ENCODE measurements around the gene AHSP. TPM values are rescaled to one million over a fixed set of nuclear protein-coding genes. Genes with fewer than 3 reads are reported as not detected.
"Not testable (repeated sequence)": the region's sequence is repeated elsewhere in the genome, so short reads cannot be mapped to it uniquely, and the experiment has no call there.

AHSP gene
- total RNA-seq, 1 experiment from 2014 or later: not detected

- no TSS peak for BruUV-seq (replicated peaks)
- Histone ChIP-seq H3K27me3 (replicated peaks; ENCODE audit: insufficient read depth, low read depth, low read length, poor library complexity) (peaks cover 9% of the 10 kb centered on the region), H3K36me3 (ENCODE audit: insufficient read depth, low read length, poor library complexity, severe bottlenecking) (no peaks in the 10 kb centered on the region), H3K4me3 (ENCODE audit: low read depth, low read length, poor library complexity, severe bottlenecking) (no peak overlapping the region), H3K4me1 (ENCODE audit: insufficient read depth, low read length, poor library complexity, severe bottlenecking) (no peaks in the 10 kb centered on the region), H3K27ac (ENCODE audit: low read depth, low read length, poor library complexity, severe bottlenecking) (no peak overlapping the region), H3K9me3 (ENCODE audit: low read depth, low read length, poor library complexity, severe bottlenecking) (no peaks in the 10 kb centered on the region)
- DNase-seq (ENCODE audit: low spot score): no peak
- POLR2A ChIA-PET (ENCODE audit: low non-redundant PET): no interaction called here
- intact Hi-C loops (cut with micrococcal nuclease; ENCODE audit: unreplicated experiment): loop anchor here (10.0 kb wide), 1 partner anchor 345 kb away; no protein-coding TSS in a partner anchor
- CTCF ChIA-PET: no interaction called here
- TF ChIP-seq CTCF (conservative IDR thresholded peaks at IDR 0.05; ENCODE audit: low read depth, low read length) (no peak), EZH2 (IDR thresholded peaks at IDR 0.05; ENCODE audit: borderline replicate concordance, low read depth, low read length, poor library complexity, severe bottlenecking) (no peak)
These were observed 7.8 kb upstream of the AHSP start for GRCh38 chr16:31519759-31520431.

- Histone ChIP-seq H3K4me1 (ENCODE audit: insufficient read depth, low read length, poor library complexity, severe bottlenecking) (no peaks in the 10 kb centered on the region), H3K27ac (ENCODE audit: low read depth, low read length, poor library complexity, severe bottlenecking) (no peak overlapping the region), H3K4me3 (ENCODE audit: low read depth, low read length, poor library complexity, severe bottlenecking) (no peak overlapping the region), H3K27me3 (replicated peaks; ENCODE audit: insufficient read depth, low read depth, low read length, poor library complexity) (peaks cover 2% of the 10 kb centered on the region), H3K9me3 (ENCODE audit: low read depth, low read length, poor library complexity, severe bottlenecking) (no peaks in the 10 kb centered on the region), H3K36me3 (ENCODE audit: insufficient read depth, low read length, poor library complexity, severe bottlenecking) (no peaks in the 10 kb centered on the region)
- ChIA-PET CTCF (no interaction called here), POLR2A (ENCODE audit: low non-redundant PET) (no interaction called here)
- no peak for DNase-seq (ENCODE audit: low spot score)
- intact Hi-C loops (cut with micrococcal nuclease; ENCODE audit: unreplicated experiment): no loop called here
- BruUV-seq (replicated peaks): no TSS peak
- TF ChIP-seq CTCF (conservative IDR thresholded peaks at IDR 0.05; ENCODE audit: low read depth, low read length) (no peak), EZH2 (IDR thresholded peaks at IDR 0.05; ENCODE audit: borderline replicate concordance, low read depth, low read length, poor library complexity, severe bottlenecking) (no peak)
These were observed 6.3 kb upstream of the AHSP start for GRCh38 chr16:31521368-31521767.

- Histone ChIP-seq H3K27ac (ENCODE audit: low read depth, low read length, poor library complexity, severe bottlenecking) (no peak overlapping the region), H3K36me3 (ENCODE audit: insufficient read depth, low read length, poor library complexity, severe bottlenecking) (no peaks in the 10 kb centered on the region), H3K27me3 (replicated peaks; ENCODE audit: insufficient read depth, low read depth, low read length, poor library complexity) (peaks cover 4% of the 10 kb centered on the region), H3K4me1 (ENCODE audit: insufficient read depth, low read length, poor library complexity, severe bottlenecking) (no peaks in the 10 kb centered on the region), H3K4me3 (ENCODE audit: low read depth, low read length, poor library complexity, severe bottlenecking) (no peak overlapping the region), H3K9me3 (ENCODE audit: low read depth, low read length, poor library complexity, severe bottlenecking) (no peaks in the 10 kb centered on the region)
- CTCF ChIA-PET: no interaction called here
- intact Hi-C loops (cut with micrococcal nuclease; ENCODE audit: unreplicated experiment): no loop called here
- DNase-seq (ENCODE audit: low spot score): no peak
- POLR2A ChIA-PET (ENCODE audit: low non-redundant PET): no interaction called here
- TF ChIP-seq CTCF (conservative IDR thresholded peaks at IDR 0.05; ENCODE audit: low read depth, low read length): no peak
- no peak for TF ChIP-seq EZH2 (IDR thresholded peaks at IDR 0.05; ENCODE audit: borderline replicate concordance, low read depth, low read length, poor library complexity, severe bottlenecking)
- no TSS peak for BruUV-seq (replicated peaks)
These were observed 5.6 kb upstream of the AHSP start for GRCh38 chr16:31522071-31522470.

GRCh38 chr16:31523768-31524167 is 3.9 kb upstream of the AHSP start:
- CTCF ChIA-PET; H3K9me3 ChIP-seq (ENCODE audit: low read depth, low read length, poor library complexity, severe bottlenecking); H3K4me1 ChIP-seq (ENCODE audit: insufficient read depth, low read length, poor library complexity, severe bottlenecking); DNase-seq (ENCODE audit: low spot score); POLR2A ChIA-PET (ENCODE audit: low non-redundant PET); H3K27ac ChIP-seq (ENCODE audit: low read depth, low read length, poor library complexity, severe bottlenecking); BruUV-seq (replicated peaks); H3K4me3 ChIP-seq (ENCODE audit: low read depth, low read length, poor library complexity, severe bottlenecking); H3K36me3 ChIP-seq (ENCODE audit: insufficient read depth, low read length, poor library complexity, severe bottlenecking); intact Hi-C loops (cut with micrococcal nuclease; ENCODE audit: unreplicated experiment): not testable (repeated sequence)
- H3K27me3 ChIP-seq (replicated peaks; ENCODE audit: insufficient read depth, low read depth, low read length, poor library complexity): peaks cover 21% of the 10 kb centered on the region
